Gastroesophageal sphincter (tissue), 4 donors: ENCODE data around the gene ZRANB3. TPM values are rescaled to one million over a fixed set of nuclear protein-coding genes. Genes with fewer than 3 reads are reported as not detected.
"Not testable (repeated sequence)": the region's sequence is repeated elsewhere in the genome, so short reads cannot be mapped to it uniquely, and the experiment has no call there.

Experiments
- ATAC-seq: fragments of 150-250 bp; one replicate; pipeline ENCODE4 v1.9.1; 2016; ENCODE audit warnings: mild to moderate bottlenecking, moderate library complexity
- H3K27ac ChIP-seq, 4 donors: fragments of 200-600 bp; sonication (generic) in 3 of 4; 1 replicate in 3 of 4; 2 replicates in 1 of 4; pipeline ENCODE4 v1.5.1; 2016 to 2019
- H3K27me3 ChIP-seq: fragments of 200-600 bp; sonication (generic); one replicate; pipeline ENCODE4 v1.5.1; 2019
- H3K36me3 ChIP-seq, 2 donors: fragments of 200-600 bp; sonication (generic); one replicate each; pipeline ENCODE4 v1.5.1; 2019; ENCODE audit warnings: control low read depth in 1 of 2
- H3K4me1 ChIP-seq, 3 donors: fragments of 200-600 bp; sonication (generic); 1 replicate in 2 of 3; 2 replicates in 1 of 3; pipeline ENCODE4 v1.5.1; 2016 to 2019; ENCODE audit warnings: control low read depth in 2 of 3
- H3K4me3 ChIP-seq, 2 donors: fragments of 200-600 bp; sonication (generic); one replicate each; pipeline ENCODE4 v1.5.1; 2019; ENCODE audit warnings: mild to moderate bottlenecking in 1 of 2, moderate library complexity in 1 of 2
- H3K9me3 ChIP-seq, 3 donors: fragments of 200-600 bp; sonication (generic); one replicate each; pipeline ENCODE4 v1.5.1; 2017 to 2019; ENCODE audit warnings: control low read depth in 2 of 3
- CTCF ChIP-seq, 4 experiments: fragments of 200-600 bp in 2 of 4; fragments of 450-650 bp in 2 of 4; sonication (generic) in 1 of 4; IDR thresholded peaks; one replicate each; pipeline ENCODE4 v1.5.1; 2017 to 2019; ENCODE audit warnings: antibody characterized with exemption in 4 of 4, mild to moderate bottlenecking in 2 of 4, moderate library complexity in 2 of 4
- EP300 ChIP-seq: sonication (generic); formaldehyde crosslinking; IDR thresholded peaks from one replicate; pipeline ENCODE4 v1.6.1; 2017; ENCODE audit warnings: antibody characterized with exemption, mild to moderate bottlenecking
- POLR2A ChIP-seq, 2 donors: fragments of 450-650 bp; IDR thresholded peaks; one replicate each; pipeline ENCODE4 v1.6.1; 2017; ENCODE audit warnings: antibody characterized with exemption in 2 of 2, mild to moderate bottlenecking in 2 of 2, moderate library complexity in 1 of 2
- POLR2AphosphoS5 ChIP-seq: sonication (generic); formaldehyde crosslinking; IDR thresholded peaks from one replicate; pipeline ENCODE4 v1.6.1; 2017; ENCODE audit warnings: antibody characterized with exemption
- WGBS, 2 donors: methylation state at CpG; one replicate each; pipeline ENCODE4 v1.1.5; 2018; ENCODE audit warnings: low coverage in 1 of 2; 5-methylcytosine and 5-hydroxymethylcytosine counted together
- total RNA-seq, 4 donors: library from RNA; depleted of rRNA; stranded (reverse); fragments of >200 nt; gene quantifications; one replicate each; pipeline ENCODE4 v1.1.0, GENCODE V29; 2016

Gene ZRANB3
- total RNA-seq, 4 donors from 2014 or later = 1.4 to 4.6 (median 2.4) TPM

- no peaks in the 10 kb centered on the region for H3K4me1 ChIP-seq
- no peak for ATAC-seq
- TF ChIP-seq POLR2A (IDR thresholded peaks at IDR 0.05) (no peak), EP300 (no peak), POLR2AphosphoS5 (no peak), CTCF (IDR thresholded peaks at IDR 0.05) (no peak)
- H3K9me3 ChIP-seq = peaks cover 0 to 14% (median 0%) of the 10 kb centered on the region in 3 donors
- H3K27me3 ChIP-seq = no peaks in the 10 kb centered on the region
- no peak overlapping the region for H3K27ac ChIP-seq
- H3K36me3 ChIP-seq = no peaks in the 10 kb centered on the region
- 92 to 94% methylated on average over 3 of the region's 3 CpGs for WGBS, 2 donors
- no peak overlapping the region for H3K4me3 ChIP-seq
Measured at GRCh38 chr2:135411646-135412045, 119.4 kb downstream of the ZRANB3 start.

- Histone ChIP-seq H3K27ac (no peak overlapping the region), H3K4me3 (no peak overlapping the region), H3K36me3 (no peaks in the 10 kb centered on the region), H3K27me3 (no peaks in the 10 kb centered on the region), H3K9me3 (peaks cover 0 to 14% (median 0%) of the 10 kb centered on the region in 3 donors), H3K4me1 (no peaks in the 10 kb centered on the region)
- no peak for ATAC-seq
- WGBS, 2 donors = 83 to 92% methylated on average over 5 of the region's 5 CpGs
- TF ChIP-seq EP300 (no peak), POLR2AphosphoS5 (no peak), CTCF (IDR thresholded peaks at IDR 0.05) (no peak), POLR2A (IDR thresholded peaks at IDR 0.05) (no peak)
Measured at GRCh38 chr2:135409436-135409835, 121.6 kb downstream of the ZRANB3 start.

- ATAC-seq, H3K9me3 ChIP-seq, H3K36me3 ChIP-seq, H3K4me3 ChIP-seq, H3K27ac ChIP-seq, H3K27me3 ChIP-seq, H3K4me1 ChIP-seq: not testable (repeated sequence)
- 86% methylated on average over 1 of the region's 1 CpG; no CpG with 5 or more reads in 1 of the 2 donors for WGBS, 2 donors
Measured at GRCh38 chr2:135396259-135396658, 134.8 kb downstream of the ZRANB3 start.

GRCh38 chr2:135386993-135387392, 144.0 kb downstream of the ZRANB3 start:
- no peak for ATAC-seq
- H3K4me3 ChIP-seq = no peak overlapping the region
- no peak overlapping the region for H3K27ac ChIP-seq
- no peaks in the 10 kb centered on the region for H3K27me3 ChIP-seq
- WGBS, 2 donors = 78 to 81% methylated on average over 2 of the region's 2 CpGs
- peaks cover 0 to 11% (median 0%) of the 10 kb centered on the region in 3 donors for H3K9me3 ChIP-seq
- TF ChIP-seq EP300 (no peak), CTCF (IDR thresholded peaks at IDR 0.05) (no peak), POLR2A (IDR thresholded peaks at IDR 0.05) (no peak), POLR2AphosphoS5 (no peak)
- H3K4me1 ChIP-seq = no peaks in the 10 kb centered on the region
- peaks cover 0 to 8% of the 10 kb centered on the region in 2 donors for H3K36me3 ChIP-seq

GRCh38 chr2:135378591-135378990, 152.4 kb downstream of the ZRANB3 start:
- TF ChIP-seq CTCF (IDR thresholded peaks at IDR 0.05) (no peak), POLR2A (IDR thresholded peaks at IDR 0.05) (no peak), EP300 (no peak), POLR2AphosphoS5 (no peak)
- Histone ChIP-seq H3K27ac (no peak overlapping the region), H3K4me3 (no peak overlapping the region), H3K36me3 (peaks cover 0 to 12% of the 10 kb centered on the region in 2 donors), H3K9me3 (peaks cover 0 to 40% (median 0%) of the 10 kb centered on the region in 3 donors), H3K27me3 (no peaks in the 10 kb centered on the region), H3K4me1 (no peaks in the 10 kb centered on the region)
- no peak for ATAC-seq
